Right atrium auricular region (tissue), 2 donors: ENCODE measurements around the gene CTAG1B. TPM values are rescaled to one million over a fixed set of nuclear protein-coding genes. Genes with fewer than 3 reads are reported as not detected.
"Not testable (repeated sequence)": the region's sequence is repeated elsewhere in the genome, so short reads cannot be mapped to it uniquely, and the experiment has no call there.

ENCODE experiments used
- DNase-seq: peaks from one replicate; pipeline ENCODE4 v3.0.0-alpha.2; 2019; ENCODE audit warnings: low spot score
- H3K27ac ChIP-seq, 2 donors: fragments of 200-600 bp; sonication (generic); 1 replicate in 1 of 2; 2 replicates in 1 of 2; pipeline ENCODE4 v1.5.1; 2016 to 2019
- H3K27me3 ChIP-seq, 2 donors: fragments of 200-600 bp; sonication (generic); one replicate each; pipeline versions ENCODE4 v1.5.1 to v1.6.0; 2017 to 2019
- H3K36me3 ChIP-seq: fragments of 200-600 bp; sonication (generic); one replicate; pipeline ENCODE4 v1.5.1; 2016
- H3K4me1 ChIP-seq, 2 donors: fragments of 200-600 bp; sonication (generic); one replicate each; pipeline versions ENCODE4 v1.5.1 to v1.6.0; 2017 to 2019
- H3K4me3 ChIP-seq, 2 donors: fragments of 200-600 bp; sonication (generic); 1 replicate in 1 of 2; 2 replicates in 1 of 2; pipeline ENCODE4 v1.5.1; 2017 to 2019; ENCODE audit warnings: mild to moderate bottlenecking in 1 of 2, moderate library complexity in 1 of 2
- H3K9me3 ChIP-seq, 2 donors: fragments of 200-600 bp; sonication (generic); one replicate each; pipeline ENCODE4 v1.5.1; 2019
- total RNA-seq, 2 donors: library from RNA; depleted of rRNA; stranded (reverse); fragments of >200 nt; gene quantifications; one replicate each; pipeline ENCODE4 v1.1.0, GENCODE V29; 2016
- TF ChIP-seq, protein P1 (sequence below), 2 donors: fragments of 200-600 bp; sonication (generic); IDR thresholded peaks; one replicate each; pipeline ENCODE4 v1.5.1; 2019; ENCODE audit warnings: antibody characterized with exemption in 2 of 2

Gene CTAG1B
- total RNA-seq, 2 donors from 2014 or later: not detected

- not testable (repeated sequence) for H3K27ac ChIP-seq, DNase-seq, H3K36me3 ChIP-seq, H3K4me1 ChIP-seq, H3K27me3 ChIP-seq, H3K4me3 ChIP-seq, H3K9me3 ChIP-seq
Observed at GRCh38 chrX:154630949-154631348, 11.9 kb upstream of the CTAG1B start.

GRCh38 chrX:154628960-154629359 is 9.9 kb upstream of the CTAG1B start:
- H3K27me3 ChIP-seq, H3K36me3 ChIP-seq, H3K4me1 ChIP-seq, DNase-seq, H3K4me3 ChIP-seq, H3K9me3 ChIP-seq, H3K27ac ChIP-seq: not testable (repeated sequence)

- not testable (repeated sequence) for DNase-seq, H3K27me3 ChIP-seq, H3K4me1 ChIP-seq, H3K36me3 ChIP-seq, H3K27ac ChIP-seq, H3K4me3 ChIP-seq, H3K9me3 ChIP-seq
Observed at GRCh38 chrX:154620767-154621414, 1.8 kb upstream of the CTAG1B start.

DNA sequence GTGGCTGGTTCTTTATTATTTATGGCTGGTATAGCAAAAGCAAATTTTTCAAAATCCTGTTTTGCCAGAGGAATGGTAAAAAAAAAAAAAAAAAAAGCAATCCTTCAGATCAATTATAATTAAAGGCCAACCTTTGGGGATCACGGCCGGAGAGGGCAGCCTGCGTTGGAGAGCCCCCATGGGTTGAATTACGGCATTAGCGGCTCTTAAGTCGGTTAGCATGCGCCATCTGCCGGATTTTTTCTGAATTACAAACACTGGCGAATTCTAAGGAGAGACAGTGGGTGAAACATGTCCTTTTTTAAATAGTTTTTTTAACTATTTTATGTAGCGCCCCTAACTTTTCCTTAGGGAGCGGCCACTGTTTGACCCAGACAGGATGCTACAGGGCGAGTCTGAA is 5.5 kb downstream of the CTAG1B start:
- not testable (repeated sequence) for DNase-seq, H3K36me3 ChIP-seq, H3K27me3 ChIP-seq, H3K9me3 ChIP-seq, H3K27ac ChIP-seq, H3K4me3 ChIP-seq, H3K4me1 ChIP-seq

DNA sequence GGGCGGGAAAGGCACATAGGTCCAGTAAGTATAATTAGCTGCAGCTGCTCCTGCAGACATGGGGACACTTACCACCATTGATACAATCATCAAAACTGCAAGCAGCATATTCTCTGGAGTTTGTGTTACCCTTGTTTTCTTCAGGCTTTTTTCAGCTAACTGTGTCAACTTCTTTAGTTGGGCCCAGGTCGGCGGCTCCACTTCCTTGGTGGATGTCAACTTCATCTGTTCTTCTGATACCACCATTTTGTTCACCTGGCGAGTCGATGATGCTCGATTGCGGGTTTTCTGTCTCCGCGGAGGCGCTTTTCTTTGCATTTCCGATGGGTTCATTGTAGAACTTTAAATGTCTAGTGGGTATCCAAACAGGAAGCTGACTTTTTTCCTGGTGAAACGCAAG is 7.9 kb downstream of the CTAG1B start:
- not testable (repeated sequence) for H3K9me3 ChIP-seq, DNase-seq, H3K4me1 ChIP-seq

DNA sequence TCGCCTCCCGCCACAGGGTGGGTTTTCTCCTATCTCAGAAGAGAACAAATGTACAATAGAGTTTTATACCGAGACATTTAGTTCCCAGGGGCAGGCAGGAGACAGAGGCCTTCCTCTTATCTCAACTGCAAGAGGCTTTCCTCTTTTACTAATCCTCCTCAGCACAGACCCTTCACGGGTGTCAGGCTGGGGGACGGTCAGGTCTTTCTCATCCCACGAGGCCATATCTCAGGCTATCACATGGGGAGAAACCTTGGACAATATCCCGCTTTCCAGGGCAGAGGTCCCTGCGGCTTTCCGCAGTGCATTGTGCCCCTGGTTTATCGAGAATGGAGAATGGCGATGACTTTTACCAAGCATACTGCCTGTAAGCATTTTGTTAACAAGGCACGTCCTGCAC is 10.3 kb downstream of the CTAG1B start:
- not testable (repeated sequence) for H3K27me3 ChIP-seq, H3K4me3 ChIP-seq, H3K36me3 ChIP-seq, H3K27ac ChIP-seq, DNase-seq, H3K4me1 ChIP-seq, H3K9me3 ChIP-seq

More for the DNA sequence above, 7.9 kb downstream of the CTAG1B start:
- H3K27ac ChIP-seq, H3K36me3 ChIP-seq, H3K4me3 ChIP-seq, H3K27me3 ChIP-seq: not testable (repeated sequence)

- not testable (repeated sequence) for H3K36me3 ChIP-seq, H3K4me3 ChIP-seq, DNase-seq, H3K4me1 ChIP-seq, H3K27ac ChIP-seq, H3K9me3 ChIP-seq, H3K27me3 ChIP-seq
Observed at GRCh38 chrX:154607976-154608375, 11.1 kb downstream of the CTAG1B start.

DNA sequence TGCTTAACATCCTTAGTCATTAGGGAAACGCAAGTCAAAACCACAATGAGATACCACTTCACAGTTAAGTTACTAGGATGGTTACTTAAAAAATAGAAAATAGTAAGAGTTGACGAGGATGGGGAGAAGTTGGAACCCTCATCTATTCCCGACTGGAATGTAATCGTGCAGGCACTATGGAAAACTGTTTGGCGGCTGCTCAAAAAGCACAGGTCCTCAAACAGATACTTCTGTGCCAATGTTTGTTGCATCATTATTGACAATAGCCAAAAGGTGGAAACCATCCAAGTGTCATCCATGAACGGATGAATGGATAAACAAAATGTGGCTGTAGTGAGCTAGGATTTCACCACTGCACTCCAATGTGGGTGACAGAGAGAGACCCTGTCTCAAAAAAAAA is 11.7 kb downstream of the CTAG1B start:
- Histone ChIP-seq H3K27me3 (no peaks in the 10 kb centered on the region), H3K4me3 (no peak overlapping the region)
- TF ChIP-seq, protein P1, sequence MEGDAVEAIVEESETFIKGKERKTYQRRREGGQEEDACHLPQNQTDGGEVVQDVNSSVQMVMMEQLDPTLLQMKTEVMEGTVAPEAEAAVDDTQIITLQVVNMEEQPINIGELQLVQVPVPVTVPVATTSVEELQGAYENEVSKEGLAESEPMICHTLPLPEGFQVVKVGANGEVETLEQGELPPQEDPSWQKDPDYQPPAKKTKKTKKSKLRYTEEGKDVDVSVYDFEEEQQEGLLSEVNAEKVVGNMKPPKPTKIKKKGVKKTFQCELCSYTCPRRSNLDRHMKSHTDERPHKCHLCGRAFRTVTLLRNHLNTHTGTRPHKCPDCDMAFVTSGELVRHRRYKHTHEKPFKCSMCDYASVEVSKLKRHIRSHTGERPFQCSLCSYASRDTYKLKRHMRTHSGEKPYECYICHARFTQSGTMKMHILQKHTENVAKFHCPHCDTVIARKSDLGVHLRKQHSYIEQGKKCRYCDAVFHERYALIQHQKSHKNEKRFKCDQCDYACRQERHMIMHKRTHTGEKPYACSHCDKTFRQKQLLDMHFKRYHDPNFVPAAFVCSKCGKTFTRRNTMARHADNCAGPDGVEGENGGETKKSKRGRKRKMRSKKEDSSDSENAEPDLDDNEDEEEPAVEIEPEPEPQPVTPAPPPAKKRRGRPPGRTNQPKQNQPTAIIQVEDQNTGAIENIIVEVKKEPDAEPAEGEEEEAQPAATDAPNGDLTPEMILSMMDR (IDR thresholded peaks at IDR 0.05): no peak

DNA sequence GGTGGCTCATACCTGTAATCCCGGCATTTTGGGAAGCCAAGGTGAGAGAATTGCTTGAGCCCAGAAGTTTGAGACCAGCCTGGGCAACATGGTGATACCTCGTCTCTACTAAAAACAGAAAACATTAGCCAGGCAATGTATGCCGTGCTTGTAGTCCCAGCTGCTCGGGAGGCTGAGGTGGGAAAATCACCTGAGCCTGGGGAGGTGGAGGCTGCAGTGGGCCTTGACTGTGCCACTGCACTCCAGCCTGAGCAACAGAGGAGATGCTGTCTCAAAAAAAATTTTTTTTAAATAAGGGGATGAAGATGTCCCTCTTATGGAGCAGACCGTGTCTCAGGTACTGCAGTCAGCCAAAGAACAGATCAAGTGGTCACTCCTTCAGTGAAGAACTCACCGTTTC is 13.5 kb downstream of the CTAG1B start:
- Histone ChIP-seq H3K27me3 (no peaks in the 10 kb centered on the region), H3K4me3 (no peak overlapping the region), H3K9me3 (no peaks in the 10 kb centered on the region), H3K4me1 (no peaks in the 10 kb centered on the region), H3K27ac (no peak overlapping the region), H3K36me3 (no peaks in the 10 kb centered on the region)
- TF ChIP-seq, protein P1 (IDR thresholded peaks at IDR 0.05): no peak
- DNase-seq: no peak

More for the DNA sequence above, 11.7 kb downstream of the CTAG1B start:
- no peaks in the 10 kb centered on the region for H3K9me3 ChIP-seq
- no peak overlapping the region for H3K27ac ChIP-seq
- H3K36me3 ChIP-seq: no peaks in the 10 kb centered on the region
- no peaks in the 10 kb centered on the region for H3K4me1 ChIP-seq
- no peak for DNase-seq
